Spinal cord (tissue), 10 donors: ENCODE results near the gene TBC1D9B. TPM values are rescaled to one million over a fixed set of nuclear protein-coding genes. Genes with fewer than 3 reads are reported as not detected.

Source experiments
- DNase-seq, 6 donors: peaks; one replicate each; pipeline versions ENCODE4 v3.0.0 to v3.0.0-alpha.2; 2013 to 2015; ENCODE audit warnings: low spot score in 6 of 6, low read depth in 4 of 6
- H3K27ac ChIP-seq: one replicate; pipeline ENCODE4 v1.5.1; 2013; ENCODE audit warnings: low read depth, low read length, control low read depth
- H3K27me3 ChIP-seq: one replicate; pipeline ENCODE4 v1.6.1; 2013; ENCODE audit warnings: low read length; ENCODE audit not compliant: control insufficient read depth, insufficient read depth
- H3K36me3 ChIP-seq: one replicate; pipeline ENCODE4 v1.6.1; 2013; ENCODE audit warnings: low read length; ENCODE audit not compliant: control insufficient read depth, insufficient read depth
- H3K4me1 ChIP-seq: one replicate; pipeline ENCODE4 v1.6.1; 2013; ENCODE audit warnings: low read length; ENCODE audit not compliant: control insufficient read depth, insufficient read depth
- H3K4me3 ChIP-seq: one replicate; pipeline ENCODE4 v1.5.1; 2013; ENCODE audit warnings: low read depth, low read length, control low read depth
- H3K9me3 ChIP-seq: one replicate; pipeline ENCODE4 v1.6.1; 2013; ENCODE audit warnings: low read length; ENCODE audit not compliant: control insufficient read depth, insufficient read depth
- WGBS: methylation state at CpG from one replicate; pipeline ENCODE4 v1.1.5; 2013; ENCODE audit warnings: missing lambda C conversion rate; ENCODE audit not compliant: insufficient coverage; 5-methylcytosine and 5-hydroxymethylcytosine counted together
- polyA plus RNA-seq, 2 donors: library from polyadenylated mRNA; unstranded; fragments of 120-200 nt; gene quantifications; one replicate each; pipeline ENCODE4 v1.2.1, GENCODE V29; 2013; ENCODE audit not compliant: insufficient read length in 2 of 2
- total RNA-seq, 2 donors: library from RNA; depleted of rRNA in 1 of 2; stranded (reverse); fragments of 120-200 nt in 1 of 2; fragments of >200 nt in 1 of 2; gene quantifications; one replicate each; pipeline versions ENCODE4 v1.2.3 to v1.2.4, GENCODE V29; 2013 to 2014
- donor health status: healthy.

TBC1D9B gene
- total and polyA plus RNA-seq, 4 donors = 46.0 to 124 (median 75.1) TPM

GRCh38 chr5:179834120-179834519, 73.6 kb downstream of the TBC1D9B start:
- no peak for DNase-seq
- Histone ChIP-seq H3K36me3 (peaks cover 82% of the 10 kb centered on the region), H3K27ac (no peak overlapping the region)

GRCh38 chr5:179833709-179834070, 74.0 kb downstream of the TBC1D9B start:
- DNase-seq = no peak
- Histone ChIP-seq H3K9me3 (no peaks in the 10 kb centered on the region), H3K27me3 (no peaks in the 10 kb centered on the region), H3K27ac (no peak overlapping the region), H3K4me3 (no peak overlapping the region), H3K36me3 (peaks cover 83% of the 10 kb centered on the region), H3K4me1 (peaks cover 4% of the 10 kb centered on the region)
- WGBS = 100% methylated on average over 1 of the region's 3 CpGs

More at GRCh38 chr5:179834120-179834519, 73.6 kb downstream of the TBC1D9B start:
- no peaks in the 10 kb centered on the region for H3K27me3 ChIP-seq
- H3K4me3 ChIP-seq = no peak overlapping the region
- 20% methylated on average over 1 of the region's 8 CpGs for WGBS
- no peaks in the 10 kb centered on the region for H3K9me3 ChIP-seq
- H3K4me1 ChIP-seq = peaks cover 2% of the 10 kb centered on the region

DNA sequence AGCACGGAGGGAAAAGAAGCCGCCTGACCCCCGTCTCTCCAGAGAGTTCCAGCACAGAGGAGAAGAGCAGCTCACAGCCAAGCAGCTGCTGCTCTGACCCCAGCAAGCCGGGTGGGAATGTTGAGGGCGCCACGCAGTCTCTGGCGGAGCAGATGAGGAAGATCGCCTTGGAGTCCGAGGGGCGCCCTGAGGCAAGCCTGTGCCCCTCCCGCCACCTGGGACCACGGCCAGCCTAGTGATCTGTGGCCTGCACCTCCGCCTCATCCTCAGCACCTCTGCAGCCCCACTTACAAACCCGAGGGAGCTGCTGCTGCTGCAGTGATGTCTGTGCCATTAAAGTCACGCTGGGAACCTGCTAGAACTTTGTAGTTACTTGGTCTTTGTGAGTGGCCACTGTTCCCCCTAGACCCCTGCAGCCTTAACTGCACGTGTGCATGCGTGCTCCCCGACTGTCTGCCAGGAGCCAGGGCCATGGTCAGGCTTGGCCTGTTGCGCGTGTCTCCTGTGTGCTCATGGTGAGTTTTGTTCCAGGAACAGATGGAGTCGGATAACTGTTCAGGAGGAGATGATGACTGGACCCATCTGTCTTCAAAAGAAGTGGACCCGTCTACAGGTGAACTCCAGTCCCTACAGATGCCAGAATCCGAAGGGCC, 74.5 kb downstream of the TBC1D9B start:
- Histone ChIP-seq H3K4me1 (peaks cover 4% of the 10 kb centered on the region), H3K27ac (no peak overlapping the region), H3K27me3 (no peaks in the 10 kb centered on the region), H3K4me3 (no peak overlapping the region), H3K9me3 (no peaks in the 10 kb centered on the region), H3K36me3 (peaks cover 82% of the 10 kb centered on the region)
- WGBS = 83% methylated on average over 22 of the region's 23 CpGs
- no peak for DNase-seq

DNA sequence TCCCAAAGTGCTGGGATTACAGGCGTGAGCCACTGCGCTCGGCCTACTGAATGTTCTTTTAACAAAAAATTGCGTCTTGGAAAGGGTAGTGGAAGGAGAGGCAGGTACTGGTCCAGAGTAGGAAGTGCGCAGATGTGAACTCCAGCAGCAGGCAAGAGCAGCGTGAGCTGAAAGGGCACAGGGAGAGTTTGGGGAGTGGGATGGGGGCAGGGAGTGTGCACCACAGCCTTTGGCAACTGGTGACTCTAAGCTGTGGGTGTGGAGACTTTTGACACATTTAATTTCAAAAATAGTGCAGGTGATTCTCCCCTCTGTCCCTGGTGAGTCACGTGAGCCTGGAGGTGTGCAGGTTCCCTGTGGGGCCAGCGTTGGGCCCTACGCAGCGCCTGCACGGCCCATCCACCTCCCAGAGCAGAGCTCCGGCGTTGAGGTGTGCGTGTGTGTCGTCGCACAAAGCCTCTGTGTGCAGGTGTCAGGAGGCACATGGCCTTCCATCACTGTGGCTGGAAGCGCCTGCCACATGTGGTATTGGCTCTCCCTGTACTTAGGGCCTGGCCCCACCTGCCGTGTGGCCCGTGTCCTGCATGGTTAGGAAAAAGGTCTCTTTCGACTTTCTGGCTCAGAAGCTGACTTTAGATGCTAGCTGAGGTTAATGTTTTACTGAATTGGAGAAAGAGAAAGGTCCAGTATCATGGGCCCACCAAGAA, 75.5 kb downstream of the TBC1D9B start:
- Histone ChIP-seq H3K27ac (no peak overlapping the region), H3K27me3 (no peaks in the 10 kb centered on the region), H3K36me3 (peaks cover 82% of the 10 kb centered on the region), H3K9me3 (no peaks in the 10 kb centered on the region), H3K4me1 (peaks cover 4% of the 10 kb centered on the region), H3K4me3 (no peak overlapping the region)
- WGBS = 94% methylated on average over 20 of the region's 20 CpGs
- DNase-seq = no peak

GRCh38 chr5:179830818-179831468, 76.8 kb downstream of the TBC1D9B start:
- Histone ChIP-seq H3K27me3 (no peaks in the 10 kb centered on the region), H3K36me3 (peaks cover 83% of the 10 kb centered on the region), H3K27ac (no peak overlapping the region), H3K9me3 (no peaks in the 10 kb centered on the region), H3K4me3 (no peak overlapping the region), H3K4me1 (peaks cover 4% of the 10 kb centered on the region)
- WGBS = 93% methylated on average over 5 of the region's 7 CpGs
- no peak for DNase-seq

GRCh38 chr5:179829732-179830435, 77.8 kb downstream of the TBC1D9B start:
- WGBS = 92% methylated on average over 4 of the region's 7 CpGs
- Histone ChIP-seq H3K4me1 (peaks cover 4% of the 10 kb centered on the region), H3K4me3 (no peak overlapping the region), H3K27ac (no peak overlapping the region), H3K27me3 (no peaks in the 10 kb centered on the region), H3K9me3 (no peaks in the 10 kb centered on the region), H3K36me3 (peaks cover 89% of the 10 kb centered on the region)
- DNase-seq = no peak

DNA sequence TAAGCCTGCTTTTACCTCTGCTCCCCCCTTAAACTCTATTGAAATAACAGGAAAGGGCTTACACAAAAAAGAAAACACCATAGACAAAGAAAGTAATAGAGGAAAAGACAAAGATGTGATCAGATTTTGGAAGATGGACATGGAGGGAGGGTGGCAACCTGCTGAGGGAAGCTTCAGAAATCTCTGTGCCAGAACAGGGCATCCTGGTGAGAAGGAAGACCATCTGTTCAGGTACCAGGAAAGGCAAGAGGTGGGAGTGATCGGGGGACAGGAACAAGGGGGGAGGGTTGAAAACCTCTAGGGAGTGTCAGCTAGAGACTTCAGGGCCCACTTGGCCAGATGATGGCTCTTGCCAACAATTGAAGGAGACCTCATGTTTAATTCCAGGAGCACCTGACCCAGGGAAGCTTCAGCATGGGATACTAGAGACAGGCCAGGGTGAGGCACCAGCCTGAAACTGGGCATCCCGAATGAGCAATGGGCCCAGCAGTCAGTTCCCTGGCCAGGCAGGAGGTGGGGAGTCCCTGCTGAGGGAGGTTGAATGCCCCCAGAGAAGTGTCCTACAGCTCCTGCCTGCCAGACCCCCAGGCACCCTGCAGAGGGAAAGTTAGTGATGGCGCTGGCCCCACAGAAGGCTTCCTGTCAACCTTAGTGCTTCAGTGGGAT, 78.8 kb downstream of the TBC1D9B start:
- 95% methylated on average over 2 of the region's 3 CpGs for WGBS
- peaks cover 8% of the 10 kb centered on the region for H3K4me1 ChIP-seq
- no peaks in the 10 kb centered on the region for H3K27me3 ChIP-seq
- H3K36me3 ChIP-seq = peaks cover 96% of the 10 kb centered on the region
- H3K4me3 ChIP-seq = no peak overlapping the region
- H3K9me3 ChIP-seq = no peaks in the 10 kb centered on the region
- DNase-seq = no peak
- H3K27ac ChIP-seq = no peak overlapping the region

- Histone ChIP-seq H3K4me1 (peaks cover 12% of the 10 kb centered on the region), H3K9me3 (no peaks in the 10 kb centered on the region), H3K4me3 (no peak overlapping the region), H3K27ac (no peak overlapping the region), H3K27me3 (no peaks in the 10 kb centered on the region), H3K36me3 (peaks cover 94% of the 10 kb centered on the region)
- 66% methylated on average over 9 of the region's 9 CpGs for WGBS
- no peak for DNase-seq
Measured at GRCh38 chr5:179827680-179828079, 80.0 kb downstream of the TBC1D9B start.

GRCh38 chr5:179825655-179826182, 82.0 kb downstream of the TBC1D9B start:
- H3K36me3 ChIP-seq = peaks cover 78% of the 10 kb centered on the region
- 81% methylated on average over 11 of the region's 13 CpGs for WGBS
- no peaks in the 10 kb centered on the region for H3K27me3 ChIP-seq
- no peak overlapping the region for H3K27ac ChIP-seq
- no peaks in the 10 kb centered on the region for H3K9me3 ChIP-seq
- peaks cover 24% of the 10 kb centered on the region for H3K4me1 ChIP-seq
- DNase-seq = no peak
- H3K4me3 ChIP-seq = no peak overlapping the region
